ENCODE data around the gene CSF3.

The CSF3 gene

GRCh38 chr17:40061609-40062038 is 46.4 kb downstream of the CSF3 start:
- DNase-seq (ENCODE audit: low read depth), result no peak

GRCh38 chr17:40062329-40063186 is 47.3 kb downstream of the CSF3 start, which contains the start of gene THRA:
Gene THRA, plus strand, starts transcription at chr17:40062965. Its CDS starts 11,524 bp downstream, at chr17:40074489.
- peak; percentile 55 for DNase-seq (ENCODE audit: low read depth)

GRCh38 chr17:40063187-40063771 is 48.0 kb downstream of the CSF3 start:
- DNase-seq (ENCODE audit: low read depth), result no peak

GRCh38 chr17:40063901-40064531 is 48.8 kb downstream of the CSF3 start:
- no peak for DNase-seq (ENCODE audit: low read depth)

- no peak for DNase-seq (ENCODE audit: low read depth)
Observed at GRCh38 chr17:40064971-40065768, 49.9 kb downstream of the CSF3 start.

- no peak for DNase-seq (ENCODE audit: low read depth)
Observed at GRCh38 chr17:40065769-40066510, 50.7 kb downstream of the CSF3 start.
